Measurements from ENCODE around the gene NANOS1.

NANOS1 gene
- total RNA-seq: 0.13 to 3.4 (median 0.74) reads per million in 9 experiments

- peaks cover 0 to 10% of the 10 kb centered on the region in 2 donors for H3K4me1 Mint-ChIP-seq (ENCODE audit: low read depth in 2 of 2)
- no peaks in the 10 kb centered on the region for H3K9me3 Mint-ChIP-seq
- DNase-seq (peak in 1 of 3 experiments; percentile 10), ATAC-seq (replicated peaks) (peak; percentile 18)
- H3K27ac Mint-ChIP-seq: peak within 1 kb of the TSS in 1 of 2 donors; percentile 69
- H3K36me3 Mint-ChIP-seq (ENCODE audit: insufficient read depth): peaks cover 24% of the 10 kb centered on the region
- peak within 1 kb of the TSS; percentile 77 to 85 for H3K4me3 Mint-ChIP-seq
- H3K27me3 Mint-ChIP-seq: no peaks in the 10 kb centered on the region
Observed at GRCh38 chr10:119029613-119030420, at the start of gene NANOS1. TSS of gene NANOS1 (plus strand) at chr10:119029714. CDS start at chr10:119029802, 88 bp downstream.

- H3K4me1 Mint-ChIP-seq (ENCODE audit: low read depth in 2 of 2): no peaks in the 10 kb centered on the region
- no peak for ATAC-seq (replicated peaks)
- no peak for DNase-seq
- peaks cover 24 to 53% of the 10 kb centered on the region in 2 donors for H3K27me3 Mint-ChIP-seq
- H3K9me3 Mint-ChIP-seq: peaks cover 0 to 11% of the 10 kb centered on the region in 2 donors
- no peak overlapping the region for H3K4me3 Mint-ChIP-seq
- H3K36me3 Mint-ChIP-seq (ENCODE audit: insufficient read depth): peaks cover 6% of the 10 kb centered on the region
- H3K27ac Mint-ChIP-seq: no peak overlapping the region
Observed at GRCh38 chr10:118980135-118980865, 49.2 kb upstream of the NANOS1 start.

- Mint-ChIP-seq H3K4me3 (no peak overlapping the region), H3K4me1 (ENCODE audit: low read depth in 2 of 2) (no peaks in the 10 kb centered on the region), H3K36me3 (ENCODE audit: insufficient read depth) (peaks cover 6% of the 10 kb centered on the region), H3K27me3 (peaks cover 24 to 47% of the 10 kb centered on the region in 2 donors), H3K27ac (no peak overlapping the region), H3K9me3 (peaks cover 0 to 13% of the 10 kb centered on the region in 2 donors)
- ATAC-seq (replicated peaks) (no peak), DNase-seq (no peak)
Observed at GRCh38 chr10:118980870-118981269, 48.6 kb upstream of the NANOS1 start.

- Mint-ChIP-seq H3K27me3 (peaks cover 17 to 37% of the 10 kb centered on the region in 2 donors), H3K4me1 (ENCODE audit: low read depth in 2 of 2) (peaks cover 2 to 3% of the 10 kb centered on the region in 2 donors), H3K27ac (no peak overlapping the region), H3K9me3 (peaks cover 0 to 13% of the 10 kb centered on the region in 2 donors), H3K36me3 (ENCODE audit: insufficient read depth) (peaks cover 6% of the 10 kb centered on the region), H3K4me3 (no peak overlapping the region)
- no peak for DNase-seq
- no peak for ATAC-seq (replicated peaks)
Observed at GRCh38 chr10:118981946-118982345, 47.6 kb upstream of the NANOS1 start.

- no peak for ATAC-seq (replicated peaks)
- DNase-seq: no peak
- Mint-ChIP-seq H3K4me1 (ENCODE audit: low read depth in 2 of 2) (peaks cover 4 to 7% of the 10 kb centered on the region in 2 donors), H3K27me3 (peaks cover 17 to 33% of the 10 kb centered on the region in 2 donors), H3K27ac (no peak overlapping the region), H3K36me3 (ENCODE audit: insufficient read depth) (peaks cover 6% of the 10 kb centered on the region), H3K4me3 (no peak overlapping the region), H3K9me3 (peaks cover 0 to 13% of the 10 kb centered on the region in 2 donors)
Observed at GRCh38 chr10:118982366-118982765, 47.1 kb upstream of the NANOS1 start.

- Mint-ChIP-seq H3K4me3 (no peak overlapping the region), H3K4me1 (ENCODE audit: low read depth in 2 of 2) (peaks cover 7 to 9% of the 10 kb centered on the region in 2 donors), H3K36me3 (ENCODE audit: insufficient read depth) (peaks cover 6% of the 10 kb centered on the region), H3K27me3 (peaks cover 16 to 29% of the 10 kb centered on the region in 2 donors), H3K27ac (no peak overlapping the region), H3K9me3 (peaks cover 0 to 13% of the 10 kb centered on the region in 2 donors)
- DNase-seq: no peak
- ATAC-seq (replicated peaks): no peak
Observed at GRCh38 chr10:118983263-118983662, 46.3 kb upstream of the NANOS1 start.

GRCh38 chr10:118985576-118985975, 43.9 kb upstream of the NANOS1 start:
- Mint-ChIP-seq H3K36me3 (ENCODE audit: insufficient read depth) (peaks cover 6% of the 10 kb centered on the region), H3K27me3 (peaks cover 6% of the 10 kb centered on the region in 2 donors), H3K4me1 (ENCODE audit: low read depth in 2 of 2) (peaks cover 7 to 9% of the 10 kb centered on the region in 2 donors), H3K9me3 (peaks cover 0 to 13% of the 10 kb centered on the region in 2 donors), H3K27ac (no peak overlapping the region), H3K4me3 (no peak overlapping the region)
- DNase-seq (no peak), ATAC-seq (replicated peaks) (no peak)

GRCh38 chr10:118986815-118987790, 42.4 kb upstream of the NANOS1 start:
- ATAC-seq (replicated peaks): no peak
- peaks cover 0 to 6% of the 10 kb centered on the region in 2 donors for H3K27me3 Mint-ChIP-seq
- no peaks in the 10 kb centered on the region for H3K36me3 Mint-ChIP-seq (ENCODE audit: insufficient read depth)
- no peak for DNase-seq
- peaks cover 7 to 9% of the 10 kb centered on the region in 2 donors for H3K4me1 Mint-ChIP-seq (ENCODE audit: low read depth in 2 of 2)
- H3K9me3 Mint-ChIP-seq: peaks cover 0 to 13% of the 10 kb centered on the region in 2 donors
- H3K27ac Mint-ChIP-seq: peak overlapping the region; percentile 11 to 77
- H3K4me3 Mint-ChIP-seq: peak overlapping the region; percentile 7 to 35

- no peak for ATAC-seq (replicated peaks)
- peaks cover 6 to 10% of the 10 kb centered on the region in 2 donors for H3K27me3 Mint-ChIP-seq
- no peak for DNase-seq
- H3K4me1 Mint-ChIP-seq (ENCODE audit: low read depth in 2 of 2): peaks cover 7 to 9% of the 10 kb centered on the region in 2 donors
- peaks cover 0 to 2% of the 10 kb centered on the region in 2 donors for H3K9me3 Mint-ChIP-seq
- no peaks in the 10 kb centered on the region for H3K36me3 Mint-ChIP-seq (ENCODE audit: insufficient read depth)
- no peak overlapping the region for H3K4me3 Mint-ChIP-seq
- no peak overlapping the region for H3K27ac Mint-ChIP-seq
Observed at GRCh38 chr10:118990326-118990725, 39.2 kb upstream of the NANOS1 start.

GRCh38 chr10:118992496-118992895, 37.0 kb upstream of the NANOS1 start:
- H3K4me1 Mint-ChIP-seq (ENCODE audit: low read depth in 2 of 2): peaks cover 1% of the 10 kb centered on the region in 2 donors
- no peak overlapping the region for H3K27ac Mint-ChIP-seq
- H3K27me3 Mint-ChIP-seq: peaks cover 6 to 17% of the 10 kb centered on the region in 2 donors
- ATAC-seq (replicated peaks) (no peak), DNase-seq (no peak)
- no peak overlapping the region for H3K4me3 Mint-ChIP-seq
- H3K36me3 Mint-ChIP-seq (ENCODE audit: insufficient read depth): no peaks in the 10 kb centered on the region
- H3K9me3 Mint-ChIP-seq: no peaks in the 10 kb centered on the region

GRCh38 chr10:118993214-118993613, 36.3 kb upstream of the NANOS1 start:
- peaks cover 6 to 23% of the 10 kb centered on the region in 2 donors for H3K27me3 Mint-ChIP-seq
- H3K36me3 Mint-ChIP-seq (ENCODE audit: insufficient read depth): no peaks in the 10 kb centered on the region
- no peak overlapping the region for H3K27ac Mint-ChIP-seq
- no peaks in the 10 kb centered on the region for H3K9me3 Mint-ChIP-seq
- DNase-seq (no peak), ATAC-seq (replicated peaks) (no peak)
- no peak overlapping the region for H3K4me3 Mint-ChIP-seq
- no peaks in the 10 kb centered on the region for H3K4me1 Mint-ChIP-seq (ENCODE audit: low read depth in 2 of 2)

- Mint-ChIP-seq H3K4me1 (ENCODE audit: low read depth in 2 of 2) (no peaks in the 10 kb centered on the region), H3K9me3 (no peaks in the 10 kb centered on the region), H3K27me3 (peaks cover 6 to 28% of the 10 kb centered on the region in 2 donors), H3K4me3 (no peak overlapping the region), H3K27ac (no peak overlapping the region), H3K36me3 (ENCODE audit: insufficient read depth) (no peaks in the 10 kb centered on the region)
- ATAC-seq (replicated peaks): no peak
- DNase-seq: no peak
Observed at GRCh38 chr10:118994321-118994720, 35.2 kb upstream of the NANOS1 start.

- H3K4me3 Mint-ChIP-seq: no peak overlapping the region
- DNase-seq (no peak), ATAC-seq (replicated peaks) (no peak)
- no peaks in the 10 kb centered on the region for H3K4me1 Mint-ChIP-seq (ENCODE audit: low read depth in 2 of 2)
- peaks cover 0 to 28% of the 10 kb centered on the region in 2 donors for H3K27me3 Mint-ChIP-seq
- H3K27ac Mint-ChIP-seq: no peak overlapping the region
- no peaks in the 10 kb centered on the region for H3K9me3 Mint-ChIP-seq
- H3K36me3 Mint-ChIP-seq (ENCODE audit: insufficient read depth): no peaks in the 10 kb centered on the region
Observed at GRCh38 chr10:118995739-118996138, 33.8 kb upstream of the NANOS1 start.

Measured in effector memory CD8-positive, alpha-beta T cell (primary cell).